ENCODE results near the gene FAF1. TPM values are rescaled to one million over a fixed set of nuclear protein-coding genes. Genes with fewer than 3 reads are reported as not detected.
A peak's percentile ranks its signal among the peaks of the same experiment; 100 is the strongest.
"Not testable (repeated sequence)": the region's sequence is repeated elsewhere in the genome, so short reads cannot be mapped to it uniquely, and the experiment has no call there.

The FAF1 gene
- total RNA-seq, 1 donor from 2014 or later = 59.7 TPM

DNA sequence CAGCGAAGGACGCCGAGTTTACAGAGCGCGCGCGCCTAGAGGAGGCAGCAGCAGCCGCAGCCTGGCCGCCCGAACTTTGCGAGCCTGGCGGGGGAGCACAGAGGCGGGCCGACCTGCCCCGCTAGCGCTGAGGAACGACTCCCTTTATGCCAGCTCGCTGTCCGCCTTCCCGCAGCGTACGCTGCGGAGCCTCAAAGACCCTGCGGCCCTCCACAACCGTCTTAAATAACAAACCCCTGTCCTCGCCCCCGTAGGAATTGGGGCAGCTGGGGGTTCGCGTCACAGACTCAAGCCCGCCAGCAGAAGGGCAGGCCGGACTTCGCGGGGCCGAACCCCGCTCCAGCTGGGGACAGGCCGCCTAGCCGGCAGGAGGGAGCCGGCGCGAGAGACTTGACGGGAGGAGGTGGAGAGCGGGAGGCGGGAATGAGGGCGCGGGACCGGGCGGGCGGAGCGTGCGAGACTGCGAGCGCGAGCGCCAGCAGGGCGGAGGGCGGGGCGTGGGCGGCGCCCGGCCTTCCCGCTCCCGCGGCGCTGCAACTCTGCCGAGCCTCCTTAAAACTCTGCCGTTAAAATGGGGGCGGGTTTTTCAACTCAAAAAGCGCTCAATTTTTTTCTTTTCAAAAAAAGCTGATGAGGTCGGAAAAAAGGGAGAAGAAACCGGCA is 8.2 kb upstream of the FAF1 start:
- peaks cover 20% of the 10 kb centered on the region for H3K36me3 Mint-ChIP-seq (ENCODE audit: low read depth)
- peaks cover 13% of the 10 kb centered on the region for H3K27me3 Mint-ChIP-seq (ENCODE audit: low read depth)
- H3K4me3 Mint-ChIP-seq (ENCODE audit: low read depth) = peak overlapping the region; percentile 95
- intact Hi-C loops (cut with micrococcal nuclease) = loop anchor here (1.0 to 10.0 kb wide), 4 partner anchors 8 to 547 kb away; partner anchors contain the start of genes EPS15 and FAF1
- DNase-seq (ENCODE audit: low spot score) = peak; percentile 84
- H3K9me3 Mint-ChIP-seq = no peaks in the 10 kb centered on the region
- H3K27ac Mint-ChIP-seq = peak overlapping the region; percentile 96
- peaks cover 23% of the 10 kb centered on the region for H3K4me1 Mint-ChIP-seq (ENCODE audit: low read depth)

DNA sequence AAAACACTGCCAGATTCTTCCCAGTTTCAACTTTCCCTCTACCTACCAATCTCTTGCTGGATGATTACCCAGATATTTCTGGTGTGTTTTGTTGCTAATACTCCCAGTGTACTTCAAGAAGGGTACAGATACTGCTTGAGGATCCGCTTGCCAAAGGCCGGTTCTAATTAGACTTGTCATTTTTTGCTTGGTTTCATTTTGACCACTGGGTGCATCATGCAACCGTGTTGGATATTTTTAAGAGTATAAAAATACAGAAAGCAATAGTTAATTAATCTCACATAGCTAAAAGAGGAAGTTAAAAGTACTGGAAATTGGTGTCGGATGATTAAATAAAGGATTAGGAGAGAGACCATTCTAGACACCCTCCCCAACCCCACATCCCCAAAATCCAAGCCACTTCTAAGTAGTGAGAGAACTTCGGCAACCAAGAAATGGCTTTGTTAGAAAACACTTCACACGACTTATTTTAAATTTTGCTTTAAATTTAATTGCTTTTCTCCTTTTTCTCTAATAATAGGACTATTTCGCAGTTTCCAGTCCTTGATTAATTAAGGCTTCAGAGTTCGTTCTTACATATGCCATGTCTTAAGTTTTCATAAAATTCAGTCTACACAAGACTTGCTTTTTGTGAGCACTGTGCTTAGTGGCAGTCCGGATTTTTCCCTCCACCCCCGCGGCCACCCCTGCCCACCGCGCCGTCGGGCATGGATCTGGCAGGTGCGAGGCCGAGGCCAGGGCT is 7.5 kb upstream of the FAF1 start:
- Mint-ChIP-seq H3K27me3 (ENCODE audit: low read depth) (peaks cover 13% of the 10 kb centered on the region), H3K9me3 (no peaks in the 10 kb centered on the region), H3K36me3 (ENCODE audit: low read depth) (peaks cover 16% of the 10 kb centered on the region), H3K4me3 (ENCODE audit: low read depth) (peak overlapping the region; percentile 95), H3K27ac (peak overlapping the region; percentile 83), H3K4me1 (ENCODE audit: low read depth) (peaks cover 23% of the 10 kb centered on the region)
- no peak for DNase-seq (ENCODE audit: low spot score)
- intact Hi-C loops (cut with micrococcal nuclease) = loop anchor here (1.0 to 10.0 kb wide), 4 partner anchors 7 to 547 kb away; partner anchors contain the start of genes EPS15 and FAF1

DNA sequence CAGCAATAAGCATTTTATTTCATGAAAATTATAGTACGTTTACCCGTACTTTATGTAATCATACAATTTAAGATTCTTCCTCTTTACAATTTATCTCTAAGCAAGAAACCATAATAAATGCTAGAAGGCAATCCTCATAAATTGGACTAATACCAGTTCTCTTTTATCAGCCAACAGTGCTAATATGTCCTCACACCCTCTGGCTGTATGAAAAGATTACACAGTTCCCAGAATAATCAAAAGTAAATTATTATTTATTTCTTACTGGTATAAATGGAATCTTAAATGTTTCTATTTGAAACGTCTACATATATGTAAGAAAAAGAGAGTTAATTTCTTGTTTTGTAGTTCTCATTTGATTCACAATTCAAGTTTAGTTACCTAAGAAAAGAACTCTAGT is 6.9 kb upstream of the FAF1 start:
- DNase-seq (ENCODE audit: low spot score) = no peak
- Mint-ChIP-seq H3K4me1 (ENCODE audit: low read depth) (peaks cover 21% of the 10 kb centered on the region), H3K4me3 (ENCODE audit: low read depth) (no peak overlapping the region), H3K36me3 (ENCODE audit: low read depth) (peaks cover 13% of the 10 kb centered on the region), H3K9me3 (no peaks in the 10 kb centered on the region), H3K27me3 (ENCODE audit: low read depth) (peaks cover 11% of the 10 kb centered on the region), H3K27ac (no peak overlapping the region)
- intact Hi-C loops (cut with micrococcal nuclease) = loop anchor here (5.0 to 10.0 kb wide), 2 partner anchors 475 to 548 kb away; partner anchors contain the start of gene EPS15

DNA sequence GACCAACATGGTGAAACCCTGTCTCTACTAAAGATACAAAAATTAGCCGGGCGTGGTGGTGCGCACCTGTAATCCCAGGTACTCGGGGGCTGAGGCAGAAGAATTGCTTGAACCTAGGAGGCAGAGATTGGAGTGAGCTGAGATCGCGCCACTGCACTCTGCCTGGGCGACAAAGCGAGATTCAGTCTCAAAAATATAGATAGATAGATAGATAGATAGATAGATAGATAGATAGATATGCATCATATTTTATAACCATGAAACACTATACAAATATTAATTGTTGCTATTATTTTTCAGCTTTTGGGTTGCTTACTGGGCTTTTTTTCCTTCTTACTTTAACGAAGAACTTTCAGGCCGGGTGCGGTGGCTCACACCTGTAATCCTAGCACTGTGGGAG is 4.8 kb upstream of the FAF1 start:
- intact Hi-C loops (cut with micrococcal nuclease) = loop anchor here (5.0 to 10.0 kb wide), 2 partner anchors 477 to 550 kb away; partner anchors contain the start of gene EPS15
- Mint-ChIP-seq H3K36me3 (ENCODE audit: low read depth) (no peaks in the 10 kb centered on the region), H3K27ac (no peak overlapping the region), H3K27me3 (ENCODE audit: low read depth) (peaks cover 11% of the 10 kb centered on the region), H3K9me3 (no peaks in the 10 kb centered on the region), H3K4me3 (ENCODE audit: low read depth) (no peak overlapping the region), H3K4me1 (ENCODE audit: low read depth) (peaks cover 13% of the 10 kb centered on the region)
- no peak for DNase-seq (ENCODE audit: low spot score)

DNA sequence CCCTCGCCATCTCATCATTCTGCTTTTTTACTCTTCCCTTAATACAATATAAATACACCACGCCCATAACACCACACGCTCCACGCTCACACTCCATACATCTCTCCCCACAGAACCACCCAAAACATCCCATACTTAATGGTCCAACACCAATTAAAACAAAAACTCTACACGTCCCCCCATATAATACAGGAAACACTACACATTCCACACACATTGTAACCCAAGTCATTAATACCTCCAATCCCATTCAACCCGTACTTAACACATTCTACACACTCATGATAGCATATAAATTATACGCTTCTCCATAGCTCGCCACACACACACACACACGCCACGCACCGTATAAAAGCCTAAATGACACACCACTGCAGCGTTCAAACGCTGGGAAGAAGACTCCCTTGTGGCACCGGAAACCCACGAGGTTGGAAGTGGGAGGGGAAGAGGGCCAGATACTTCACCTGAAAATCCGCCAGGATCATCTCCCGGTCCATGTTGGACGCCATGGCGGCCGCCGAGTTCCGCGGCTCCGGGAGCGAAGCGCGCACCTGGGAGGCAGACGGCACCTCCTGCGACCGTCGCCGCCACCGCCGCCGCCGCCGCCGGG is 659 bp downstream of the FAF1 start:
- H3K27ac Mint-ChIP-seq = peak overlapping the region; percentile 75
- H3K4me3 Mint-ChIP-seq (ENCODE audit: low read depth) = peak overlapping the region; percentile 87

DNA sequence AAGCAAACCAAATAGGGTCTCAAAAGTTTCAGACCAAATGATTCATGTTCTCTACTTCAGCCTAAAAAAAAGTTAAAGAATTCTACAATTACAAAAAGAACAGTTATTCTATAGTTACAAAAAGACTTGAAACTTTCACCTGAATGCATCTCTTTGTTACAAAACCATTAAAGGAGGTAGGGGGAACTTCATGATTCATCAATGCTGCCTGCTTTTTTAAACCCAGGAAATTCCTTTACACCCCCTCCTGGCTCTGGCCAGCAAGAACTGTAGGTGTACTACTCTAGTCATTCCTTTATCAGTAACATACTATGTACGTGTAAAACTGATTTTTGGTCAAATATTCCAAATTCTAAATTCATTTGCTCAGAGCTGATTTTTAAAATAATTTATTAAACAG is 5.0 kb downstream of the FAF1 start:
- Mint-ChIP-seq H3K9me3 (no peaks in the 10 kb centered on the region), H3K27me3 (ENCODE audit: low read depth) (no peaks in the 10 kb centered on the region), H3K27ac (no peak overlapping the region), H3K4me1 (ENCODE audit: low read depth) (peaks cover 13% of the 10 kb centered on the region), H3K4me3 (ENCODE audit: low read depth) (no peak overlapping the region), H3K36me3 (ENCODE audit: low read depth) (peaks cover 10% of the 10 kb centered on the region)
- DNase-seq (ENCODE audit: low spot score) = no peak
- intact Hi-C loops (cut with micrococcal nuclease) = loop anchor here (2.0 kb wide), 1 partner anchor 14 kb away; no protein-coding TSS in a partner anchor

More for the DNA sequence above, 659 bp downstream of the FAF1 start:
- H3K9me3 Mint-ChIP-seq = no peaks in the 10 kb centered on the region
- peaks cover 6% of the 10 kb centered on the region for H3K36me3 Mint-ChIP-seq (ENCODE audit: low read depth)
- no peak for DNase-seq (ENCODE audit: low spot score)
- H3K27me3 Mint-ChIP-seq (ENCODE audit: low read depth) = no peaks in the 10 kb centered on the region
- peaks cover 19% of the 10 kb centered on the region for H3K4me1 Mint-ChIP-seq (ENCODE audit: low read depth)
- intact Hi-C loops (cut with micrococcal nuclease) = loop anchor here (2.0 kb wide), 1 partner anchor 29 kb away; no protein-coding TSS in a partner anchor

DNA sequence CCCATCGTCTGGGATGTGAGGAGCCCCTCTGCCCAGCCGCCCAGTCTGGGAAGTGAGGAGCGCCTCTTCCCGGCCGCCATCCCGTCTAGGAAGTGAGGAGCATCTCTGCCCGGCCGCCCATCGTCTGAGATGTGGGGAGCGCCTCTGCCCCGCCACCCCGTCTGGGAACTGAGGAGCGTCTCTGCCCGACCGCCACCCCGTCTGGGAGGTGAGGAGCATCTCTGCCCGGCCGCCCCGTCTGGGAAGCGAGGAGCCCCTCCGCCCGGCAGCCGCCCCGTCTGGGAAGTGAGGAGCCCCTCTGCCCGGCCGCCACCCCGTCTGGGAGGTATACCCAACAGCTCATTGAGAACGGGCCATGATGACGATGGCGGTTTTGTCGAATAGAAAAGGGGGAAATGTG is 7.5 kb downstream of the FAF1 start:
- H3K36me3 Mint-ChIP-seq (ENCODE audit: low read depth); H3K4me1 Mint-ChIP-seq (ENCODE audit: low read depth); DNase-seq (ENCODE audit: low spot score); H3K4me3 Mint-ChIP-seq (ENCODE audit: low read depth); H3K27me3 Mint-ChIP-seq (ENCODE audit: low read depth); H3K9me3 Mint-ChIP-seq; intact Hi-C loops (cut with micrococcal nuclease); H3K27ac Mint-ChIP-seq: not testable (repeated sequence)

DNA sequence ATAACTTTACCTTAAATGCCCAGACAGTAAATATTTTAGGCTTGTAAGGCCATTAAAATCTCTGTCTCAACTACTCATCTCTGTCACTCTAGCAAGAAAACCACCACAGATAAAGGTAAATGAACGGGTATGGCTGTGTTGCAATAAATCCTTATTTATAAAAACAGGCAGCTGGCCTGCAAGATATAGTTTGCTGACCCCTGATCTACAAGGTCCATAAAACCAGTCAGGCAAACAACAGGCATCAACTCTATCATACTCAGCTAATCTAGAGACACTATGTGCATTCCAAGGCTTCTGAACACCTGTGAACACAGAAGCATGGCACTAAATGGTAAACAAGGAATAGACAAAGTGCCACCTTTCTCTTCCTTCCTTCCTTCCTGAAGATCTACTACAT is 9.7 kb downstream of the FAF1 start:
- Mint-ChIP-seq H3K4me1 (ENCODE audit: low read depth) (peaks cover 6% of the 10 kb centered on the region), H3K27me3 (ENCODE audit: low read depth) (no peaks in the 10 kb centered on the region), H3K27ac (no peak overlapping the region), H3K36me3 (ENCODE audit: low read depth) (peaks cover 4% of the 10 kb centered on the region), H3K9me3 (no peaks in the 10 kb centered on the region), H3K4me3 (ENCODE audit: low read depth) (no peak overlapping the region)
- no peak for DNase-seq (ENCODE audit: low spot score)
- intact Hi-C loops (cut with micrococcal nuclease) = no loop called here

DNA sequence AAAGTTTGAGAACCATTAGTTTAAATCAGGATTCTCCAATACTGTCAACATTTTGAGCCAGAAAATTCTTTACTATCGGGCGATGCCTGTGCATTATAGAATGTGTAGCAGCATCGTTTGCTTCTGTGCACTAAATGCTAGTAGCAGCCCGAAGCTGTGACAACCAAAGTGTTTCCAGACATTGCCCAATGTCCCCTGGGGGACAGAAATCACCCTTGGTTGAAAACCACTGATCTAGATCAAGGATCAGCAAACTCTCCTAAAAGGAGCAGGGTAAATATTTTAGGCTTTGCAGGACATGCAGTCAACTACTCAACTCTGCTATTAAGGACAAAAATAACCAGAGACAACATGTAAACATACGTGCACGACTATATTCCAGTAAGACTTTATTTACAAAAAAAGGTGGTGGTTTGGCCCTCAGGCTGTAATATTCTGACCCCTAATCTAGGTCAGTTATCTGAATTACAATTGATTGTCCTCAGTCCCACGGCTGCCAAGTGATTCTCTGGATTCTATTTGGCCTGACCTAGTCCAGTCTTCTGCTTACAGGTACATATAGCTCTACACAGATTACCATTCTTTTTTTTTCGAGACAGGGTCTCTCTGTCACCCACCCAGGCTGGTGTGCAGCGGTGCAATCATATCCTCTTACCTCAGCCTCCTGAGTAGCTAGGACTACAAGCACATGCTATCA is 10.6 kb downstream of the FAF1 start:
- Mint-ChIP-seq H3K36me3 (ENCODE audit: low read depth) (peaks cover 4% of the 10 kb centered on the region), H3K9me3 (no peaks in the 10 kb centered on the region), H3K27ac (no peak overlapping the region), H3K4me1 (ENCODE audit: low read depth) (peaks cover 6% of the 10 kb centered on the region), H3K4me3 (ENCODE audit: low read depth) (no peak overlapping the region), H3K27me3 (ENCODE audit: low read depth) (no peaks in the 10 kb centered on the region)
- DNase-seq (ENCODE audit: low spot score) = no peak
- intact Hi-C loops (cut with micrococcal nuclease) = no loop called here

DNA sequence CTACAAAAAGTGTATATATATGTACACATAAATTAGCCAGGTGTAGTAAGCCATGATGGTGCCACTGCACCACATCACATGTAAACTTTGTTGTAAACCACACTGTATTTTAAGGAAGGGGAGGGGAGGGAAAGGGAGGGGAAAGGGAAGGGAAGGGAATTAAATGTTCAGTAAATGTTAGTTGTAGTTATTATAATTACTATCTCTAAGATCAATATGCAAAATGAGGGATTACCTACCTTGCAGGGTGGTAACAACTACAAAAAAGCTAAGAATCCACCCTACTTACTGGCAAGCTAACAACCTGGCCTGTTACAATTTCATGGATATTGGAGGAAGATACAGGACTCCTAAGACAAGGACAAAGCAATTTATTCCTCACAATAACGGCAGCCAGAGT is 17.7 kb downstream of the FAF1 start:
- Mint-ChIP-seq H3K36me3 (ENCODE audit: low read depth) (no peaks in the 10 kb centered on the region), H3K27ac (no peak overlapping the region), H3K4me3 (ENCODE audit: low read depth) (no peak overlapping the region), H3K4me1 (ENCODE audit: low read depth) (peaks cover 8% of the 10 kb centered on the region), H3K27me3 (ENCODE audit: low read depth) (no peaks in the 10 kb centered on the region), H3K9me3 (no peaks in the 10 kb centered on the region)
- intact Hi-C loops (cut with micrococcal nuclease) = no loop called here
- DNase-seq (ENCODE audit: low spot score) = no peak

DNA sequence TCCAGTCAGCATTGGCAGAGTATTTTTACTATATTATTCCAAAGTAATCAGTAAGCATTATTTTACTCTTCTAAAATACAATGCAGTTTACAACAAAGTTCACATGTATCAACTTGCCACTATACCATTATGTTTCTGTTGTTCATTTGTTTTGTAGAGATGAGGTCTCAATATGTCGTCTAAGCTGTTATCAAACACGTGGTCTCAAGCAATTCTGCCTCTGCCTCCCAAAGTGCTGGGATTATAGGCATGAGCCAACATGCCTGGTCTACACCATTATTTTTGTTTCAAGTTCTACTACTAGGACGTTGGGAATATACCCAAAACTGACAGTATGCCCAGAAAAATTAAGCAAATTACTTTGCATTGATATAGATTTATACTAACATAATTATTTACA is 19.8 kb downstream of the FAF1 start:
- intact Hi-C loops (cut with micrococcal nuclease) = no loop called here
- H3K4me3 Mint-ChIP-seq (ENCODE audit: low read depth) = no peak overlapping the region

DNA sequence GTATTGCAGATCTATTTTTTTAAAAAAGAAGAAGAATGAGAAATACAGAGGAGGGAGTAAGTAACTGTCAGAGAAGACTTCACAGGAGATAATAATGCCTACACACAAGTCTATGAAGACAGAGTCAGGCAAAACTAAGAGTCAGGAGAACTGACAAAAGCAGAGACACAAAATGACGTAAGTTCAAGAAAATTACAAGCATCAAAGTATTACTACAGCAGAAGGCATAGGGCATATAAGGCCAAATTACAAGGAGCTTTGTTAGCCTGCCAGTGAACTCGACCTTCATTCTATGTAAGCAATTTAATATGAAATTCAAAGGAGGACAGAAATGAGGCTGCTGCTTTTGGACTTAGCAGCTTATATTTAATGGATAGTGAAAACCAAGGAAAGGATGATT is 23.7 kb downstream of the FAF1 start:
- peaks cover 4% of the 10 kb centered on the region for H3K36me3 Mint-ChIP-seq (ENCODE audit: low read depth)
- no peak overlapping the region for H3K4me3 Mint-ChIP-seq (ENCODE audit: low read depth)
- no peak overlapping the region for H3K27ac Mint-ChIP-seq
- no peak for DNase-seq (ENCODE audit: low spot score)
- no peaks in the 10 kb centered on the region for H3K9me3 Mint-ChIP-seq
- intact Hi-C loops (cut with micrococcal nuclease) = no loop called here
- H3K4me1 Mint-ChIP-seq (ENCODE audit: low read depth) = peaks cover 10% of the 10 kb centered on the region
- no peaks in the 10 kb centered on the region for H3K27me3 Mint-ChIP-seq (ENCODE audit: low read depth)

More for the DNA sequence above, 19.8 kb downstream of the FAF1 start:
- Mint-ChIP-seq H3K27ac (no peak overlapping the region), H3K36me3 (ENCODE audit: low read depth) (no peaks in the 10 kb centered on the region), H3K9me3 (no peaks in the 10 kb centered on the region), H3K27me3 (ENCODE audit: low read depth) (no peaks in the 10 kb centered on the region), H3K4me1 (ENCODE audit: low read depth) (peaks cover 10% of the 10 kb centered on the region)
- DNase-seq (ENCODE audit: low spot score) = no peak
